Neural progenitor cell (in vitro differentiated cells): ENCODE measurements around the gene ANKK1.

ENCODE experiments used
- EZH2 ChIP-seq: fragments of 200-600 bp; sonication (generic); IDR thresholded peaks from 2 replicates; pipeline ENCODE4 v1.6.1; 2017; ENCODE audit warnings: antibody characterized with exemption, mild to moderate bottlenecking, moderate library complexity
- EZH2phosphoT487 ChIP-seq: fragments of 200-600 bp; sonication (generic); IDR thresholded peaks from 2 replicates; pipeline ENCODE4 v1.6.1; 2017; ENCODE audit warnings: antibody characterized with exemption
- TF ChIP-seq, protein P1 (sequence below): fragments of 200-600 bp; sonication (generic); IDR thresholded peaks from 2 replicates; pipeline ENCODE4 v1.5.1; 2017; ENCODE audit warnings: antibody characterized with exemption, mild to moderate bottlenecking

GRCh38 chr11:113407163-113407562, 19.6 kb downstream of the ANKK1 start:
- TF ChIP-seq, protein P1, sequence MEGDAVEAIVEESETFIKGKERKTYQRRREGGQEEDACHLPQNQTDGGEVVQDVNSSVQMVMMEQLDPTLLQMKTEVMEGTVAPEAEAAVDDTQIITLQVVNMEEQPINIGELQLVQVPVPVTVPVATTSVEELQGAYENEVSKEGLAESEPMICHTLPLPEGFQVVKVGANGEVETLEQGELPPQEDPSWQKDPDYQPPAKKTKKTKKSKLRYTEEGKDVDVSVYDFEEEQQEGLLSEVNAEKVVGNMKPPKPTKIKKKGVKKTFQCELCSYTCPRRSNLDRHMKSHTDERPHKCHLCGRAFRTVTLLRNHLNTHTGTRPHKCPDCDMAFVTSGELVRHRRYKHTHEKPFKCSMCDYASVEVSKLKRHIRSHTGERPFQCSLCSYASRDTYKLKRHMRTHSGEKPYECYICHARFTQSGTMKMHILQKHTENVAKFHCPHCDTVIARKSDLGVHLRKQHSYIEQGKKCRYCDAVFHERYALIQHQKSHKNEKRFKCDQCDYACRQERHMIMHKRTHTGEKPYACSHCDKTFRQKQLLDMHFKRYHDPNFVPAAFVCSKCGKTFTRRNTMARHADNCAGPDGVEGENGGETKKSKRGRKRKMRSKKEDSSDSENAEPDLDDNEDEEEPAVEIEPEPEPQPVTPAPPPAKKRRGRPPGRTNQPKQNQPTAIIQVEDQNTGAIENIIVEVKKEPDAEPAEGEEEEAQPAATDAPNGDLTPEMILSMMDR, result no peak
- TF ChIP-seq EZH2, result no peak
- no peak for TF ChIP-seq EZH2phosphoT487
